Measurements from ENCODE around the gene KCNQ1.

GRCh38 chr11:2732261-2732939, 287.6 kb downstream of the KCNQ1 start:
- TF ChIP-seq CTCF (IDR thresholded peaks at IDR 0.05) (no peak), POLR2A (IDR thresholded peaks at IDR 0.05) (no peak)
